Dendritic cell treated with granulocyte-macrophage colony-stimulating factor and Interleukin-4, amounts not matched to agents 40 ng/mL and 50 ng/mL, for 4 days (primary cell): ENCODE results near the gene SNAPC5.
"Not testable (repeated sequence)": the region's sequence is repeated elsewhere in the genome, so short reads cannot be mapped to it uniquely, and the experiment has no call there.

Experiments used
- H3K27ac Mint-ChIP-seq: one replicate; pipeline ENCODE4 v1.8.0; 2022; ENCODE audit warnings: mild to moderate bottlenecking, mixed read lengths
- H3K27me3 Mint-ChIP-seq: one replicate; pipeline ENCODE4 v1.8.0; 2022; ENCODE audit warnings: mild to moderate bottlenecking, mixed read lengths
- H3K36me3 Mint-ChIP-seq: one replicate; pipeline ENCODE4 v1.8.0; 2022; ENCODE audit warnings: low read depth, mixed read lengths
- H3K4me1 Mint-ChIP-seq: one replicate; pipeline ENCODE4 v1.8.0; 2022; ENCODE audit warnings: low read depth, mixed read lengths
- H3K4me3 Mint-ChIP-seq: one replicate; pipeline ENCODE4 v1.8.0; 2022; ENCODE audit warnings: mild to moderate bottlenecking, moderate library complexity, mixed read lengths
- H3K9me3 Mint-ChIP-seq: one replicate; pipeline ENCODE4 v1.8.0; 2022; ENCODE audit warnings: mixed read lengths
- intact Hi-C: fragments of 100-400 bp; cut with micrococcal nuclease; formaldehyde crosslinking; loops from one replicate; pipeline ENCODE4 v1.15.0; 2022

Gene SNAPC5

GRCh38 chr15:66503780-66504562 is 6.4 kb upstream of the SNAPC5 start:
- H3K27me3 Mint-ChIP-seq: no peaks in the 10 kb centered on the region
- peak overlapping the region; percentile 94 for H3K27ac Mint-ChIP-seq
- H3K4me3 Mint-ChIP-seq: peak overlapping the region; percentile 98
- intact Hi-C loops: loop anchor here (2.0 kb wide), 1 partner anchor 117 kb away; the partner anchor contains the start of gene MAP2K1
- peaks cover 67% of the 10 kb centered on the region for H3K36me3 Mint-ChIP-seq
- H3K4me1 Mint-ChIP-seq: peaks cover 47% of the 10 kb centered on the region
- no peaks in the 10 kb centered on the region for H3K9me3 Mint-ChIP-seq

DNA sequence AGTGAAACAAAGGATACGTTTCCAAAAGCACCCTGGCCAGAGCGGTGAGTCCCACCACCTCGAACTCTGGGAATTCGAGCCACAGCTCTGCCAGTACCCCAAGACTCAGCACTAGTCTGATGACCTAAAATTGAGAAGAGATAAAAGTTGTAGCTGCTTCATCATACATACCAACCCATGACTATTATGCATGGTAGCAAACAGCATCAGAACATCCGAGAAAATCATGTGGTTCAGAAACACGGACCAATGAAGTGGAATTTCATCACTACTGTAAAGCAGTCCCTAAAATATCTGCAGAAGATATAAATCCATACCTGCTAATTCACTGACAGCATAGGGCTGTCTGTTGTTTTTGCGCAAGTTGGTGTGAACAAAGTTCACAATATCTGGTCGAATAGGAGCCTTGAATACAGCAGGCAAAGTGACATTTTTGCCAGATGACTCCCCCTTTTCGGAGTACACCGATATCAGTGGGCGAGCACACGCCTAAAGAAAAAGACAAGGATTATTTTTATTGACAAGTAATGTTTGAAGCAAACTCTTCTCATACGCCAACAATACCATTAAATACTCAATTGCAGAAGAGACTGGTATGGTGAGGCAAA is 5.6 kb upstream of the SNAPC5 start:
- Mint-ChIP-seq H3K27ac (peak overlapping the region; percentile 94), H3K36me3 (peaks cover 72% of the 10 kb centered on the region), H3K4me1 (peaks cover 48% of the 10 kb centered on the region), H3K4me3 (peak overlapping the region; percentile 98)
- H3K9me3 Mint-ChIP-seq, intact Hi-C loops, H3K27me3 Mint-ChIP-seq: not testable (repeated sequence)

DNA sequence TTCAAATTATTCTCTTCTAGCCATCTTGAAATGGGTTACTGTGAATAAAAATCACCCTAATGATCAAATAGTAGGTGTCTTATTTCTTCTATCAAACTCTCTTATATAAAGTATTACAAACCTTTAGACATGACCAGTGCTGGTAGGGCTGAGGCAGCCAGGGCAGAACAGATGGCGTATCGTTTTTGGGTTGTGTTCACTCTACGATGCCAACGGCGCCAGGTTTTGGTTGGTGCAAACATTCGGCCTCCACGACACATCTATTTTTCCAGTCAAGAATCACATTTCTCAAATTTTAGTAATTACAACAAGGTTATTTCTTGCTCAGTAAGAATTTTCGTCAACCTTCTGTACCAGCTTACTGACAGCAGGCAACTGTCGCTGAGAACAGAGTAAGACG is 4.9 kb upstream of the SNAPC5 start:
- Mint-ChIP-seq H3K27me3 (no peaks in the 10 kb centered on the region), H3K27ac (peak overlapping the region; percentile 35), H3K36me3 (peaks cover 78% of the 10 kb centered on the region), H3K4me1 (peaks cover 53% of the 10 kb centered on the region), H3K4me3 (peak overlapping the region; percentile 98), H3K9me3 (no peaks in the 10 kb centered on the region)
- intact Hi-C loops: no loop called here

GRCh38 chr15:66500346-66500745 is 2.8 kb upstream of the SNAPC5 start:
- H3K27me3 Mint-ChIP-seq, intact Hi-C loops, H3K9me3 Mint-ChIP-seq, H3K4me3 Mint-ChIP-seq: not testable (repeated sequence)
- peak overlapping the region; percentile 35 for H3K27ac Mint-ChIP-seq
- peaks cover 55% of the 10 kb centered on the region for H3K4me1 Mint-ChIP-seq
- H3K36me3 Mint-ChIP-seq: peaks cover 88% of the 10 kb centered on the region

- Mint-ChIP-seq H3K27ac (peak overlapping the region; percentile 98), H3K4me3 (no peak overlapping the region), H3K27me3 (no peaks in the 10 kb centered on the region), H3K36me3 (peaks cover 89% of the 10 kb centered on the region), H3K9me3 (no peaks in the 10 kb centered on the region), H3K4me1 (peaks cover 61% of the 10 kb centered on the region)
- intact Hi-C loops: loop anchor here (5.0 kb wide), 1 partner anchor 206 kb away; the partner anchor contains the start of gene DIS3L
Measured at GRCh38 chr15:66498501-66499386, 1.2 kb upstream of the SNAPC5 start.

GRCh38 chr15:66496951-66497501 is 536 bp downstream of the SNAPC5 start:
- no peaks in the 10 kb centered on the region for H3K9me3 Mint-ChIP-seq
- H3K27me3 Mint-ChIP-seq: no peaks in the 10 kb centered on the region
- H3K4me1 Mint-ChIP-seq: peaks cover 46% of the 10 kb centered on the region
- H3K27ac Mint-ChIP-seq: peak overlapping the region; percentile 98
- intact Hi-C loops: loop anchor here (1.0 to 5.0 kb wide), 4 partner anchors 8 to 205 kb away; partner anchors contain the start of genes DIS3L, MAP2K1, TIPIN and ZWILCH
- H3K4me3 Mint-ChIP-seq: peak overlapping the region; percentile 90
- H3K36me3 Mint-ChIP-seq: peaks cover 88% of the 10 kb centered on the region

GRCh38 chr15:66494262-66494661 is 3.3 kb downstream of the SNAPC5 start:
- Mint-ChIP-seq H3K36me3 (peaks cover 87% of the 10 kb centered on the region), H3K27me3 (no peaks in the 10 kb centered on the region), H3K9me3 (no peaks in the 10 kb centered on the region), H3K4me3 (no peak overlapping the region), H3K4me1 (peaks cover 32% of the 10 kb centered on the region), H3K27ac (peak overlapping the region; percentile 45)
- intact Hi-C loops: no loop called here

GRCh38 chr15:66491846-66492245 is 5.7 kb downstream of the SNAPC5 start:
- intact Hi-C loops: no loop called here
- H3K36me3 Mint-ChIP-seq: peaks cover 87% of the 10 kb centered on the region
- peaks cover 22% of the 10 kb centered on the region for H3K4me1 Mint-ChIP-seq
- no peaks in the 10 kb centered on the region for H3K9me3 Mint-ChIP-seq
- H3K4me3 Mint-ChIP-seq: no peak overlapping the region
- no peaks in the 10 kb centered on the region for H3K27me3 Mint-ChIP-seq
- no peak overlapping the region for H3K27ac Mint-ChIP-seq

GRCh38 chr15:66489179-66489791 is 8.3 kb downstream of the SNAPC5 start:
- no peak overlapping the region for H3K27ac Mint-ChIP-seq
- intact Hi-C loops: no loop called here
- peaks cover 97% of the 10 kb centered on the region for H3K36me3 Mint-ChIP-seq
- no peak overlapping the region for H3K4me3 Mint-ChIP-seq
- peaks cover 4% of the 10 kb centered on the region for H3K4me1 Mint-ChIP-seq
- H3K9me3 Mint-ChIP-seq: no peaks in the 10 kb centered on the region
- no peaks in the 10 kb centered on the region for H3K27me3 Mint-ChIP-seq

DNA sequence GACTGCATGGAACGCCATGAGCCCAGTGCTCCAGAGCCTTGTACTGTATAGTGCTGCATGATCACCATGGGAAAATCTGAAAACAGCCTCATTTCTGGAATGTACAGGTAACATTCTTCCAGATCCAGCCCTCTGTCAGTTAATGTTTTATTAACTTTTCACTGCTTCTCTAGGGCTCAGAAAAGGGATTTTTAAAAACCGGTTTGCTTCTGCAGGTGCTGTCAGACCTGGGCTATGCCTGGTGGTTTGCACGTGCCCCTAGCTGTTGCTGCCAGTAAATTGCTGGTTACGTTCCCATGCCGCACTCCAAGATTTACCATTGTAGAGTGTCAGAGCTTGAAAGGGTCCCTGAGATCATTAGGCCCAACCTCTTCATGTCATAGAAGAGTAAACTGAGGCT is 9.0 kb downstream of the SNAPC5 start:
- Mint-ChIP-seq H3K9me3 (no peaks in the 10 kb centered on the region), H3K36me3 (peaks cover 97% of the 10 kb centered on the region)

GRCh38 chr15:66486887-66487286 is 10.7 kb downstream of the SNAPC5 start:
- H3K27ac Mint-ChIP-seq: no peak overlapping the region
- intact Hi-C loops: no loop called here

More for the DNA sequence above, 9.0 kb downstream of the SNAPC5 start:
- no peaks in the 10 kb centered on the region for H3K27me3 Mint-ChIP-seq
- no peak overlapping the region for H3K4me3 Mint-ChIP-seq
- intact Hi-C loops: no loop called here
- H3K27ac Mint-ChIP-seq: no peak overlapping the region
- H3K4me1 Mint-ChIP-seq: no peaks in the 10 kb centered on the region

DNA sequence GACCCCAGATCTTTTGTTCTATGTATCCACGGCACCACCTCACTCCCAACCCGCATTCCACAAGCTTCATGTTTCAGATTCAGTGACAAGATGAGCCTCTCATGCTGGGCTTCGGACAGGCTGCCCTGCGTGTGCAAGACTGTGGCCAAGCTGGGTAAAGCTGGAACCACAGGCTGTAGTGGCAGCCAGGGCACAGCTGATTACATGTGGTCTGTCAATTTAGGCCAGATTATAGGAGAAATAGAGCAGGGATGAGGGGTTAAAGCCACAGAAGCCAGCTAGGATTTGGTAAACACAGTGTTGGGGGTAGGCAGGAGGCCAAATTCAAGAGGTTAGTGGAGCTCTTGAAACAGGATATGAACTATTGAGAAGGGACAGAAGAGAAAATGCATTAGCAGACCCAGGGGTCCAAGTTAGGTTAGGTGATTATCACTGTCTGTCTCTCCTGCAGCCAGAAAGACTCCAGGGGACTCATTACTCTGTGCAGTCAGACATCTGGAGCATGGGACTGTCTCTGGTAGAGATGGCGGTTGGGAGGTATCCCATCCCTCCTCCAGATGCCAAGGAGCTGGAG is 12.9 kb downstream of the SNAPC5 start:
- intact Hi-C loops: no loop called here
- Mint-ChIP-seq H3K9me3 (no peaks in the 10 kb centered on the region), H3K27me3 (no peaks in the 10 kb centered on the region), H3K27ac (no peak overlapping the region), H3K4me3 (no peak overlapping the region), H3K4me1 (peaks cover 29% of the 10 kb centered on the region), H3K36me3 (peaks cover 94% of the 10 kb centered on the region)

More at GRCh38 chr15:66486887-66487286, 10.7 kb downstream of the SNAPC5 start:
- no peak overlapping the region for H3K4me3 Mint-ChIP-seq
- peaks cover 16% of the 10 kb centered on the region for H3K4me1 Mint-ChIP-seq
- no peaks in the 10 kb centered on the region for H3K9me3 Mint-ChIP-seq
- peaks cover 99% of the 10 kb centered on the region for H3K36me3 Mint-ChIP-seq
- no peaks in the 10 kb centered on the region for H3K27me3 Mint-ChIP-seq

DNA sequence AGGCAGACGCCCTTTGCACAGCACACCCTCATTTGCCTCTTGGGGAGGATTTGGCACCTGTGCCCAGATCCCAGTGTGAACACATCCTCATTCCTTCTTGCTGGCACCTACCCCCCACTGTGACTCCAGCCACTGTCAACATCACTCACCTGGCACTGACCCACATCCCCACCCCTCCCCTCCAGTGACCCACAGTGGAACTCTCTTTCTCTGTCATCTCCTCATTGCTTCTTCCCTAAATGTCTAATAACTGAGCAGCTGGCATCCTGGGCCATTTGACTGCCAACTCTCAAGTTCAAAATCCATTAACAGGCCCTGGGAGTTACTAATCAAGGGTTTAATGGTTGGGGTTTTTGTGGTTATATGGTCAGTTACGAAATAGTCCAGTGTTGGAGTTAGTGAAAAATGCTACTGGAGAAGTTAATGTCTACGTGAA is 14.4 kb downstream of the SNAPC5 start:
- no peaks in the 10 kb centered on the region for H3K27me3 Mint-ChIP-seq
- H3K36me3 Mint-ChIP-seq: peaks cover 90% of the 10 kb centered on the region
- H3K9me3 Mint-ChIP-seq: no peaks in the 10 kb centered on the region
- H3K4me1 Mint-ChIP-seq: peaks cover 29% of the 10 kb centered on the region
- no peak overlapping the region for H3K4me3 Mint-ChIP-seq
- no peak overlapping the region for H3K27ac Mint-ChIP-seq
- intact Hi-C loops: no loop called here
